Liver (tissue), 9 donors: ENCODE measurements around the gene LAD1. TPM values are rescaled to one million over a fixed set of nuclear protein-coding genes. Genes with fewer than 3 reads are reported as not detected.

Experiments used
- DNase-seq: peaks from one replicate; pipeline ENCODE4 v3.0.0-alpha.2; 2017; ENCODE audit warnings: low spot score
- H3K27ac ChIP-seq, 2 donors: one replicate each; pipeline ENCODE4 v1.7.0; 2013; ENCODE audit warnings: inconsistent platforms in 2 of 2, low read length in 2 of 2, control low read depth in 1 of 2, low read depth in 1 of 2, mild to moderate bottlenecking in 1 of 2
- H3K27me3 ChIP-seq, 4 donors: one replicate each; pipeline versions ENCODE4 v1.6.1 to v1.7.0; 2013; ENCODE audit warnings: low read length in 3 of 4, inconsistent platforms in 1 of 4, mild to moderate bottlenecking in 1 of 4, moderate library complexity in 1 of 4; ENCODE audit not compliant: control insufficient read depth in 4 of 4, insufficient read depth in 4 of 4
- H3K36me3 ChIP-seq, 4 donors: one replicate each; pipeline versions ENCODE4 v1.6.1 to v1.7.0; 2013; ENCODE audit warnings: low read length in 3 of 4, mild to moderate bottlenecking in 3 of 4, low read depth in 1 of 4, moderate library complexity in 1 of 4; ENCODE audit not compliant: control insufficient read depth in 4 of 4, insufficient read depth in 3 of 4
- H3K4me1 ChIP-seq, 4 donors: one replicate each; pipeline versions ENCODE4 v1.6.1 to v1.7.0; 2013; ENCODE audit warnings: low read length in 3 of 4, mild to moderate bottlenecking in 3 of 4, moderate library complexity in 1 of 4; ENCODE audit not compliant: control insufficient read depth in 4 of 4, insufficient read depth in 4 of 4
- H3K4me3 ChIP-seq, 3 donors: one replicate each; pipeline versions ENCODE4 v1.6.1 to v1.7.0; 2013; ENCODE audit warnings: low read length in 3 of 3, control low read depth in 1 of 3, low read depth in 1 of 3, mild to moderate bottlenecking in 1 of 3
- H3K9ac ChIP-seq, 2 donors: one replicate each; pipeline ENCODE4 v1.7.0; 2013; ENCODE audit warnings: low read length in 2 of 2, mild to moderate bottlenecking in 2 of 2, moderate library complexity in 2 of 2, control low read depth in 1 of 2, low read depth in 1 of 2
- H3K9me3 ChIP-seq, 4 donors: one replicate each; pipeline versions ENCODE4 v1.6.1 to v1.7.0; 2013; ENCODE audit warnings: low read length in 3 of 4; ENCODE audit not compliant: control insufficient read depth in 4 of 4
- EGR1 ChIP-seq, 2 donors: IDR thresholded peaks; 2 replicates each; pipeline ENCODE4 v1.6.1; 2016 to 2018; ENCODE audit warnings: antibody characterized with exemption in 2 of 2, low read depth in 2 of 2
- FOXA1 ChIP-seq: IDR thresholded peaks from 2 replicates; pipeline ENCODE4 v1.6.1; 2016; ENCODE audit warnings: antibody characterized with exemption
- FOXA2 ChIP-seq: IDR thresholded peaks from 2 replicates; pipeline ENCODE4 v1.6.1; 2016; ENCODE audit warnings: antibody characterized with exemption
- GABPA ChIP-seq, 2 donors: IDR thresholded peaks in 1 of 2; conservative IDR thresholded peaks in 1 of 2; 2 replicates each; pipeline ENCODE4 v1.6.1; 2016; ENCODE audit warnings: antibody characterized with exemption in 2 of 2, mild to moderate bottlenecking in 1 of 2, moderate library complexity in 1 of 2
- HNF4A ChIP-seq, 2 donors: conservative IDR thresholded peaks; 2 replicates each; pipeline ENCODE4 v1.6.1; 2016; ENCODE audit warnings: antibody characterized with exemption in 2 of 2, mild to moderate bottlenecking in 2 of 2
- HNF4G ChIP-seq: IDR thresholded peaks from 2 replicates; pipeline ENCODE4 v1.6.1; 2016; ENCODE audit warnings: antibody characterized with exemption
- JUND ChIP-seq, 2 donors: IDR thresholded peaks; 2 replicates each; pipeline ENCODE4 v1.6.1; 2016; ENCODE audit warnings: antibody characterized with exemption in 2 of 2
- NR2F2 ChIP-seq: IDR thresholded peaks from 2 replicates; pipeline ENCODE4 v1.6.1; 2016; ENCODE audit warnings: antibody characterized with exemption
- RAD21 ChIP-seq, 2 donors: IDR thresholded peaks; 2 replicates each; pipeline ENCODE4 v1.6.1; 2016; ENCODE audit warnings: antibody characterized with exemption in 2 of 2, mild to moderate bottlenecking in 2 of 2
- RXRA ChIP-seq, 2 donors: IDR thresholded peaks; 2 replicates each; pipeline ENCODE4 v1.6.1; 2017 to 2018; ENCODE audit warnings: antibody characterized with exemption in 2 of 2, mild to moderate bottlenecking in 1 of 2
- TAF1 ChIP-seq: conservative IDR thresholded peaks from 2 replicates; pipeline ENCODE4 v1.6.1; 2016; ENCODE audit warnings: antibody characterized with exemption, mild to moderate bottlenecking
- YY1 ChIP-seq: IDR thresholded peaks from 2 replicates; pipeline ENCODE4 v1.6.1; 2016; ENCODE audit warnings: antibody characterized with exemption, mild to moderate bottlenecking
- WGBS: extraction: QIAGEN DNeasy Blood & Tissue Kit; methylation state at CpG from one replicate; pipeline ENCODE4 v1.1.7; 2013; 5-methylcytosine and 5-hydroxymethylcytosine counted together
- polyA plus RNA-seq, 2 donors: library from polyadenylated mRNA; stranded (reverse) in 1 of 2; unstranded in 1 of 2; fragments of 200-250 nt in 1 of 2; fragments of >200 nt in 1 of 2; fragmentation: Nextera tagmentation in 1 of 2; extraction: Ambion mirVana in 1 of 2; gene quantifications; one replicate each; pipeline versions ENCODE4 v1.2.1 to v1.2.3, GENCODE V29; 2013 to 2015
- total RNA-seq, 2 donors: library from RNA; depleted of rRNA; stranded (reverse); fragments of >200 nt; gene quantifications; one replicate each; pipeline ENCODE4 v1.2.3, GENCODE V29; 2014
- TF ChIP-seq, protein P1 (sequence below): IDR thresholded peaks from 2 replicates; pipeline ENCODE4 v1.6.1; 2016; ENCODE audit warnings: antibody characterized with exemption, mild to moderate bottlenecking
- TF ChIP-seq, protein P2 (sequence below): IDR thresholded peaks from 2 replicates; pipeline ENCODE4 v1.6.1; 2016; ENCODE audit warnings: antibody characterized with exemption
- TF ChIP-seq, protein P3 (sequence below): IDR thresholded peaks from 2 replicates; pipeline ENCODE4 v1.6.1; 2016; ENCODE audit warnings: antibody characterized with exemption
- TF ChIP-seq, protein P4 (sequence below): fragments of 150-350 bp; IDR thresholded peaks from 2 replicates; pipeline ENCODE4 v1.5.1; 2017; ENCODE audit warnings: improper control_type of control experiment, low read depth, low read length; ENCODE audit not compliant: missing input control
- TF ChIP-seq, protein P5 (sequence below): IDR thresholded peaks from 2 replicates; pipeline ENCODE4 v1.6.1; 2016; ENCODE audit warnings: antibody characterized with exemption
- donor health status: healthy.
- donor health status: healthy.
- donor health status: healthy.
- donor health status: healthy.
- donor health status: healthy.

Gene LAD1
- total and polyA plus RNA-seq, 4 donors = 3.4 to 13.7 (median 8.5) TPM

DNA sequence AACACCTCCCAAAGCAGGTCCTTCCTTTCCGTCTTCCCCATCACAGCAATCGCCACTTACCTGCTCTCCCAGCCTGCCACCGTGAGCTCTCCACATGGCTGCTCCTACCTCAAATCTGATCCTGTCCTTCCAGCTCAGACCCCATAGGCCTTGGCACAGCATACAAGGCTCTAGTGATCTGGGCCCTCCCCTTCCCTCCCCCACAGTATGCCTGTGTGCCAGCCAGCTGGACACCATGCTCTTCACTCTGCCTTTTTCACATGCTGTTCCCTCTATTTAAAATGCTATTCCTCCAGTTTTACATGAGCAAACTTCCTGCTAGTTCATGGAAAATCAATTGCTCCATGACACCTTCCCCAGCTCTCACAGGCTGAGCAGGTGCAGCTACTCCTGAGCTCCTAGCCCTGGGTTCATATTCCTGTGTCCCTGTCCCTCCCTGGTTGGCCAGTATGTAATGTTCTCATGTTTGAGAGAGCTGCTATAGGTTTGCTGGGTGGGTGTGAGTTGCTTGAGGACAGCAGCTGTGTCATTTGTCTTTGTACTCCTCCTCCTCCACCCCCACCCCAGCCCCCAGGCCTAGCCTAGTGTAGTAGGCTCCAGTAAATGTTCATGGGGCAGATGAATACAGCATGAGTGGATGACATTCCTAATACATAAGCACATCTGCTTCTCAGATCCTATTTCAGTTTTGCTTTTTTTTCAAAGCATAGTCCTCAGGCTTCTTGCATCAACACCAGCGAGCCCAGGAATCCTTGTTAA lies 15.3 kb downstream of the LAD1 start:
- TF ChIP-seq, protein P1, sequence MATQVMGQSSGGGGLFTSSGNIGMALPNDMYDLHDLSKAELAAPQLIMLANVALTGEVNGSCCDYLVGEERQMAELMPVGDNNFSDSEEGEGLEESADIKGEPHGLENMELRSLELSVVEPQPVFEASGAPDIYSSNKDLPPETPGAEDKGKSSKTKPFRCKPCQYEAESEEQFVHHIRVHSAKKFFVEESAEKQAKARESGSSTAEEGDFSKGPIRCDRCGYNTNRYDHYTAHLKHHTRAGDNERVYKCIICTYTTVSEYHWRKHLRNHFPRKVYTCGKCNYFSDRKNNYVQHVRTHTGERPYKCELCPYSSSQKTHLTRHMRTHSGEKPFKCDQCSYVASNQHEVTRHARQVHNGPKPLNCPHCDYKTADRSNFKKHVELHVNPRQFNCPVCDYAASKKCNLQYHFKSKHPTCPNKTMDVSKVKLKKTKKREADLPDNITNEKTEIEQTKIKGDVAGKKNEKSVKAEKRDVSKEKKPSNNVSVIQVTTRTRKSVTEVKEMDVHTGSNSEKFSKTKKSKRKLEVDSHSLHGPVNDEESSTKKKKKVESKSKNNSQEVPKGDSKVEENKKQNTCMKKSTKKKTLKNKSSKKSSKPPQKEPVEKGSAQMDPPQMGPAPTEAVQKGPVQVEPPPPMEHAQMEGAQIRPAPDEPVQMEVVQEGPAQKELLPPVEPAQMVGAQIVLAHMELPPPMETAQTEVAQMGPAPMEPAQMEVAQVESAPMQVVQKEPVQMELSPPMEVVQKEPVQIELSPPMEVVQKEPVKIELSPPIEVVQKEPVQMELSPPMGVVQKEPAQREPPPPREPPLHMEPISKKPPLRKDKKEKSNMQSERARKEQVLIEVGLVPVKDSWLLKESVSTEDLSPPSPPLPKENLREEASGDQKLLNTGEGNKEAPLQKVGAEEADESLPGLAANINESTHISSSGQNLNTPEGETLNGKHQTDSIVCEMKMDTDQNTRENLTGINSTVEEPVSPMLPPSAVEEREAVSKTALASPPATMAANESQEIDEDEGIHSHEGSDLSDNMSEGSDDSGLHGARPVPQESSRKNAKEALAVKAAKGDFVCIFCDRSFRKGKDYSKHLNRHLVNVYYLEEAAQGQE = no peak
- no peak for TF ChIP-seq RAD21 (IDR thresholded peaks at IDR 0.05)
- TF ChIP-seq, protein P2, sequence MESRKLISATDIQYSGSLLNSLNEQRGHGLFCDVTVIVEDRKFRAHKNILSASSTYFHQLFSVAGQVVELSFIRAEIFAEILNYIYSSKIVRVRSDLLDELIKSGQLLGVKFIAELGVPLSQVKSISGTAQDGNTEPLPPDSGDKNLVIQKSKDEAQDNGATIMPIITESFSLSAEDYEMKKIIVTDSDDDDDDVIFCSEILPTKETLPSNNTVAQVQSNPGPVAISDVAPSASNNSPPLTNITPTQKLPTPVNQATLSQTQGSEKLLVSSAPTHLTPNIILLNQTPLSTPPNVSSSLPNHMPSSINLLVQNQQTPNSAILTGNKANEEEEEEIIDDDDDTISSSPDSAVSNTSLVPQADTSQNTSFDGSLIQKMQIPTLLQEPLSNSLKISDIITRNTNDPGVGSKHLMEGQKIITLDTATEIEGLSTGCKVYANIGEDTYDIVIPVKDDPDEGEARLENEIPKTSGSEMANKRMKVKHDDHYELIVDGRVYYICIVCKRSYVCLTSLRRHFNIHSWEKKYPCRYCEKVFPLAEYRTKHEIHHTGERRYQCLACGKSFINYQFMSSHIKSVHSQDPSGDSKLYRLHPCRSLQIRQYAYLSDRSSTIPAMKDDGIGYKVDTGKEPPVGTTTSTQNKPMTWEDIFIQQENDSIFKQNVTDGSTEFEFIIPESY = no peak
- TF ChIP-seq, protein P3, sequence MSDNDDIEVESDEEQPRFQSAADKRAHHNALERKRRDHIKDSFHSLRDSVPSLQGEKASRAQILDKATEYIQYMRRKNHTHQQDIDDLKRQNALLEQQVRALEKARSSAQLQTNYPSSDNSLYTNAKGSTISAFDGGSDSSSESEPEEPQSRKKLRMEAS = no peak
- TF ChIP-seq EGR1 (IDR thresholded peaks at IDR 0.05; ENCODE audit: low read depth in 2 of 2) = no peak
- no peak for TF ChIP-seq RXRA (IDR thresholded peaks at IDR 0.05)
- no peak for TF ChIP-seq TAF1
- TF ChIP-seq YY1 = no peak
- TF ChIP-seq FOXA1 = no peak
- TF ChIP-seq, protein P4, sequence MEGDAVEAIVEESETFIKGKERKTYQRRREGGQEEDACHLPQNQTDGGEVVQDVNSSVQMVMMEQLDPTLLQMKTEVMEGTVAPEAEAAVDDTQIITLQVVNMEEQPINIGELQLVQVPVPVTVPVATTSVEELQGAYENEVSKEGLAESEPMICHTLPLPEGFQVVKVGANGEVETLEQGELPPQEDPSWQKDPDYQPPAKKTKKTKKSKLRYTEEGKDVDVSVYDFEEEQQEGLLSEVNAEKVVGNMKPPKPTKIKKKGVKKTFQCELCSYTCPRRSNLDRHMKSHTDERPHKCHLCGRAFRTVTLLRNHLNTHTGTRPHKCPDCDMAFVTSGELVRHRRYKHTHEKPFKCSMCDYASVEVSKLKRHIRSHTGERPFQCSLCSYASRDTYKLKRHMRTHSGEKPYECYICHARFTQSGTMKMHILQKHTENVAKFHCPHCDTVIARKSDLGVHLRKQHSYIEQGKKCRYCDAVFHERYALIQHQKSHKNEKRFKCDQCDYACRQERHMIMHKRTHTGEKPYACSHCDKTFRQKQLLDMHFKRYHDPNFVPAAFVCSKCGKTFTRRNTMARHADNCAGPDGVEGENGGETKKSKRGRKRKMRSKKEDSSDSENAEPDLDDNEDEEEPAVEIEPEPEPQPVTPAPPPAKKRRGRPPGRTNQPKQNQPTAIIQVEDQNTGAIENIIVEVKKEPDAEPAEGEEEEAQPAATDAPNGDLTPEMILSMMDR = no peak
- no peak for TF ChIP-seq HNF4A (conservative IDR thresholded peaks at IDR 0.05)
- TF ChIP-seq, protein P5, sequence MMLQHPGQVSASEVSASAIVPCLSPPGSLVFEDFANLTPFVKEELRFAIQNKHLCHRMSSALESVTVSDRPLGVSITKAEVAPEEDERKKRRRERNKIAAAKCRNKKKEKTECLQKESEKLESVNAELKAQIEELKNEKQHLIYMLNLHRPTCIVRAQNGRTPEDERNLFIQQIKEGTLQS = no peak
- TF ChIP-seq GABPA (IDR thresholded peaks at IDR 0.05 in 1 of 2, conservative IDR thresholded peaks at IDR 0.05 in 1 of 2) = no peak
- no peak for TF ChIP-seq HNF4G
- TF ChIP-seq FOXA2 = no peak
- TF ChIP-seq NR2F2 = no peak
- TF ChIP-seq JUND (IDR thresholded peaks at IDR 0.05) = no peak
- WGBS = 92% methylated on average over 4 of the region's 4 CpGs
- peaks cover 3 to 18% (median 10%) of the 10 kb centered on the region in 4 donors for H3K36me3 ChIP-seq
- no peak overlapping the region for H3K9ac ChIP-seq
- H3K27ac ChIP-seq = no peak overlapping the region
- no peaks in the 10 kb centered on the region for H3K4me1 ChIP-seq
- no peak overlapping the region for H3K4me3 ChIP-seq
- no peaks in the 10 kb centered on the region for H3K27me3 ChIP-seq
- H3K9me3 ChIP-seq = no peaks in the 10 kb centered on the region
- no peak for DNase-seq
